Activated CD4-positive, CD25-positive, alpha-beta regulatory T cell treated with anti-CD3 and anti-CD28 coated beads, Interleukin-2, amount 50 U/mL, for 16 hours (primary cell): ENCODE measurements around the gene TTC16.

Source experiments
- DNase-seq: peaks from one replicate; pipeline ENCODE4 v3.0.0-alpha.2; 2020; ENCODE audit warnings: low read depth, low spot score

TTC16 gene

GRCh38 chr9:127720865-127721227, 5.0 kb downstream of the TTC16 start:
- no peak for DNase-seq

GRCh38 chr9:127721391-127721821, 5.5 kb downstream of the TTC16 start:
- no peak for DNase-seq

GRCh38 chr9:127722055-127722745, 6.3 kb downstream of the TTC16 start:
- DNase-seq: no peak

GRCh38 chr9:127723013-127723412, 7.1 kb downstream of the TTC16 start:
- DNase-seq: no peak

- DNase-seq: no peak
These were observed 7.6 kb downstream of the TTC16 start for GRCh38 chr9:127723444-127723843.

- no peak for DNase-seq
These were observed 8.1 kb downstream of the TTC16 start for GRCh38 chr9:127724012-127724411.

- DNase-seq: no peak
These were observed 11.0 kb downstream of the TTC16 start for GRCh38 chr9:127726871-127727270.

- DNase-seq: no peak
These were observed 12.9 kb downstream of the TTC16 start for GRCh38 chr9:127728808-127729207.

GRCh38 chr9:127729522-127730256, 13.8 kb downstream of the TTC16 start:
- DNase-seq: no peak

- DNase-seq: no peak
These were observed 14.4 kb downstream of the TTC16 start for GRCh38 chr9:127730262-127730661.

GRCh38 chr9:127730799-127731410, 15.0 kb downstream of the TTC16 start:
- DNase-seq: no peak

GRCh38 chr9:127731938-127732337, 16.1 kb downstream of the TTC16 start:
- no peak for DNase-seq

GRCh38 chr9:127732444-127732843, 16.6 kb downstream of the TTC16 start:
- no peak for DNase-seq

- DNase-seq: no peak
These were observed 17.7 kb downstream of the TTC16 start for GRCh38 chr9:127733614-127734013.

- DNase-seq: no peak
These were observed 18.4 kb downstream of the TTC16 start for GRCh38 chr9:127734247-127734746.

- DNase-seq: peak; percentile 97
These were observed 19.1 kb downstream of the TTC16 start, which contains the start of gene TOR2A for GRCh38 chr9:127734747-127735529. Gene TOR2A, minus strand, starts transcription at chr9:127735294. Its CDS starts 24 bp downstream, at chr9:127735270.

GRCh38 chr9:127735530-127736185, 19.8 kb downstream of the TTC16 start:
- DNase-seq: no peak

- no peak for DNase-seq
These were observed 22.8 kb downstream of the TTC16 start for GRCh38 chr9:127738666-127739065.

GRCh38 chr9:127739614-127740330, 23.9 kb downstream of the TTC16 start:
- DNase-seq: no peak

GRCh38 chr9:127741831-127742434, 26.1 kb downstream of the TTC16 start:
- no peak for DNase-seq
